ENCODE data around the gene RIN1. TPM values are rescaled to one million over a fixed set of nuclear protein-coding genes. Genes with fewer than 3 reads are reported as not detected.

The RIN1 gene
- total RNA-seq, 1 donor from 2014 or later, result 8.2 TPM

DNA sequence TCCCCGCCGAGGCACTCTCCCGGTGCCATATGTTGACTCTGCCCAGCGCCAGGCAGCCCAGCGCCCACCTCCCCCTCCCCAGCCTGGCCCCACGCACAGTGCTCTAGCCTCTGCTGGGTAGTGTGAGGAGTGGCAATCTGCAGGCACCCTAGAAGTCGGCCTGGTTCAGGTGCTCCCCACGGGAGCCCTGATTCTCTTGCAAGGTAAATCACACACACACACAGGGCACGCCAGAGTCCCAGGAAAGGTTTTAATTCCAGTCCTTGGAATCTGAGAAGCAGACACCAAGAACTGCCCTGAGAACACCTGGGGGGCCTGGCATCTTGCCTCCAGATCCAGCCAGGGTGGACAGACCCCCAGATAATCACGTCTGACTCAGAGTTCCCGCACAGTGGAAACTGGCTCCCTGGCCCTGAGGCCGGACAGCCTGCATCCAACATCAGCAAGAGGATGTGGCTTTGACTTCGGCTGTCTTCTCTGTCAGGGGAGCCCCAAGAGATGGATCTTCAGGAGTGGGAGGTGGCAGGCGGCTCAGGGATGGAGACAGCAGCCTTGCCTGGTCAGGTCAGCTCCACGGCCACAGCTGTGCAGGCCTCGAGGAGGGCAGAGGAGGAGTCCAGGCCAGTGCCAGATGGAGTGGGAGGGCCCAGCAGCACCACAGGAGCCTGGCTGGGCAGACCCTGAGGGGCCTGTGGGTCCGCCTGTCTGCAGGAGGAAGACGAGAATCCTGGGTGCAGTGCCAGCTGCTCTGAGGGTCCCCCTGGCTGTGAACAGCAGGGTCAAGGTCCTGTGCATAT lies 1.1 kb upstream of the RIN1 start:
- Histone ChIP-seq H3K27me3 (ENCODE audit: low read depth) (no peaks in the 10 kb centered on the region), H3K36me3 (peaks cover 69% of the 10 kb centered on the region), H3K4me3 (no peak overlapping the region), H3K27ac (peak overlapping the region; percentile 82), H3K4me1 (peaks cover 29% of the 10 kb centered on the region), H3K9me3 (no peaks in the 10 kb centered on the region)
- intact Hi-C loops (cut with DNase I), result no loop called here
- no peak for ATAC-seq
- TF ChIP-seq CTCF (IDR thresholded peaks at IDR 0.05), result no peak
- peak; percentile 46 for DNase-seq

DNA sequence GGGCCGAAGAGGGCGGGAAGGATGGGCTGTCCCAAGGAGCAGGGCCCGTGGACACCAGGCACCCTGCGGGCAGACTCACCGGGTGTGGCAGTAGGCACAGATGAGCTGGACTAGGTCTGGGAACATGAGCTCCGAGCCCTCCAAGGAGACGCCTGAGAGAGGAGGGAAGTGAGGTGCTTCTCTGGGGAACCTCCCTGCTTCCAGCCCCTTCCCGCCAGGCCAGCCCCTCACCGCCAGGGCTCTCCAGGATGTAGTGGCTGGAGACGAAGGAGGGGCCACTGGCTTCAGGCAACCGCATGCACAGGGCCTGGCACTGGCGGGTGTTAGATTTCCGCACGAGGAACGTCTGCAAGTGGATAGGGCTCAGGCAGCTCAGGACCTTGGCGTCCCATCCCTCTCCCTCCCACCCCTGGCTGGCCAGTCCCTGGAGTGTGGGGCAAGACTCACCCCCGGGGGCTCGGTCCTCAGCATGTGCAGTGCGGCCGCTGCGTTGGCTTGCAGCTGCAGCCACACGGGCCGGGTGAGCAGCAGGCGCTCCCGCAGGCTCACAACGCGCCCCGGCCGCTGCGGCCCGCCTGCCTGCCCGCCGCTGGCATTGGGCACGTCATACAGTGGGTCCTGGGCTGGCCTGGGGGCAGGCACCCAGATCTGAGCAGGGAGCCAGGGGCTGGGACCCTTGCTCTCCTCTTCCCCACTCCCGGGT lies 552 bp downstream of the RIN1 start:
- intact Hi-C loops (cut with DNase I), result no loop called here

DNA sequence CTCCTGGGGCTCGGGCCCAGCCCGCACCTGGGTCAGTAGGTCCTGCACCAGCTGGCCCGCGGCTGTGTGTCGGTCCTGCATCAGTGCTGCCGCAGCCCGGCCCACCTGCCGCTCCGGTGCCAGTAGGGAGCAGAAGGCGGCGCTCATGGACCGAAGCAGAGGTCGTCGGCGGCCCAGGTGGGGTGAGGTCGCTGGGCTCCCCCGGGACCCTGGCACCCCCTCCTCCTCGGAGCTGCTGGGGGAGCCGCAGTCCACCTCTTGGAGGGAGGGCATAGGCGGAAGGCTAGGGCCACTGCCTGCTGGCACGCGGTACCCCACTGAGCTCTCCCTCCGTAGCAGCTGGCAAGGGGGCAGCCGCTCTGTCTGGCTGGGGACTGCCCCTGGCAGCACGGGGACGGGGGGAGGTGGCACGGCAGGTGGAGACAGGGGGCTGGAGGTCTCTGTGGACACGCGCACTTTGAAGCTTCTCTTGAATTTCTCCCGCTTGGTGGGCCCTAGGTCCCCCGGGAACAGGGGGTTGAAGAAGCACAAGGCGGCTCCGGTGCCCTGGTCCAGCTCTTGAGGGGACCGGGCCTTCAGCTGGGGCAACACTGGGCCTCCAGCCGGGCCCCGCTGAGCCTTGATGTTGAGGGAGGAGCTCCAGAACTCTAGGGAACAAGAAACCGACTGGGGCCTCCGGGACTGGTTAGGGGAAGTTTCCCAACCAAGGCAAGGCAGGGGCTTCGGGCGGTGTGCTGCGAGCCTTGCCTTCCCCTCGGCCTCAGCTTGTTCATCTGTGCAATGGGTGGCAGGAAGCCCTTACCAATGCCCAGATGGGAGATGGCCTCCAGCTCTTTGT lies 1.4 kb downstream of the RIN1 start:
- H3K4me1 ChIP-seq, result peaks cover 29% of the 10 kb centered on the region
- H3K36me3 ChIP-seq, result peaks cover 47% of the 10 kb centered on the region
- ATAC-seq, result no peak
- peak; percentile 55 for DNase-seq
- H3K4me3 ChIP-seq, result peak overlapping the region; percentile 63
- H3K27me3 ChIP-seq (ENCODE audit: low read depth), result no peaks in the 10 kb centered on the region
- peak overlapping the region; percentile 82 for H3K27ac ChIP-seq
- intact Hi-C loops (cut with DNase I), result no loop called here
- no peak for TF ChIP-seq CTCF (IDR thresholded peaks at IDR 0.05)
- no peaks in the 10 kb centered on the region for H3K9me3 ChIP-seq

More for the DNA sequence above, 552 bp downstream of the RIN1 start:
- Histone ChIP-seq H3K9me3 (no peaks in the 10 kb centered on the region), H3K27ac (peak overlapping the region; percentile 82), H3K4me1 (peaks cover 29% of the 10 kb centered on the region), H3K27me3 (ENCODE audit: low read depth) (no peaks in the 10 kb centered on the region), H3K36me3 (peaks cover 56% of the 10 kb centered on the region), H3K4me3 (peak overlapping the region; percentile 63)
- DNase-seq (peak; percentile 52), ATAC-seq (peak; percentile 32 to 46)
- TF ChIP-seq CTCF (IDR thresholded peaks at IDR 0.05), result no peak

- DNase-seq (peak; percentile 46), ATAC-seq (no peak)
- no peak for TF ChIP-seq CTCF (IDR thresholded peaks at IDR 0.05)
- intact Hi-C loops (cut with DNase I), result no loop called here
- no peak overlapping the region for H3K27ac ChIP-seq
- H3K4me3 ChIP-seq, result no peak overlapping the region
- no peaks in the 10 kb centered on the region for H3K27me3 ChIP-seq (ENCODE audit: low read depth)
- H3K36me3 ChIP-seq, result peaks cover 39% of the 10 kb centered on the region
- H3K4me1 ChIP-seq, result peaks cover 29% of the 10 kb centered on the region
- H3K9me3 ChIP-seq, result no peaks in the 10 kb centered on the region
Measured at GRCh38 chr11:66333896-66334604, 2.2 kb downstream of the RIN1 start.

All from lower lobe of right lung (tissue), 2 donors.